HG03342 (cell line): ENCODE measurements around the gene CPEB3.

Experiments
- ATAC-seq: cut with Tn5 transposase; IDR thresholded peaks from one replicate; pipeline ENCODE4 v1.9.1; 2021; ENCODE audit warnings: mild to moderate bottlenecking, moderate library complexity; ENCODE audit not compliant: unreplicated experiment

The CPEB3 gene

DNA sequence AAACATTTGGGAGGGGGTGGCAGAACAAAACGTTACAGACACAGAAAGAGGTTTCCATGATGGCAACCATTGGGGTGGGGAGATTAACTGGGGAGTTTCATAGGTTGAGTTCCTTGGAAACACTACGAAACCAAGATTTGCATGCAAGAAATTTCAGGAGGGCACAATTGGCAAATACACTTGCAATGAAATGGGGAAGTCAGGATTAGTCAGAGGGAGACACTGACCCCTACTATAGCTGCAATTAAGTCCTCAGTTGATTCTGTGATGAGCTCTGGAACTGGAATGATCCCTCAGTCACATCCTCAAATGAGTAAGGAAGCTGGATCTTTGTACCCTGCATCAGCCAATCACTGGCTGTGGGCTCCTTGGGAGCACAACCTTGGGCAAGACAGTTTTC, 22.1 kb downstream of the CPEB3 start:
- ATAC-seq = no peak

DNA sequence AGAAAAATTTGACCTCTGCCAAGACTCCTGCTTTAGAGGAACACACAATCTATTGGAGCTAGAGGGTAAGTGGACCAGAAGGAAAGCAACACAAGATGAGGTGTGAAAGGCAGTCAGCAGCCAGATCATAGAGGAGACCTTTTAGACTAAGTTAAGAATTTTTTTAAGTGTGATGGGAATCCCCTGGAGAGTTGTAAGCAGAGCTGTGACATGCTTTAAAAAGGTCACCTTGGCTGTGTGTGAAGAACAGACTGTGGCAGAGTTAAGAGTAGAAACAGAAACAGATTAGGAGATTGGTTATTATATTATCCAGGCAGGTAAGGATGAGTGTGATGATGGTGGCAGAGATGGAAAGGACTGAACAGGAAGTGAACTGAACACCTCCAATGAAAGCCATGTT, 23.5 kb downstream of the CPEB3 start:
- peak; percentile 49 for ATAC-seq

DNA sequence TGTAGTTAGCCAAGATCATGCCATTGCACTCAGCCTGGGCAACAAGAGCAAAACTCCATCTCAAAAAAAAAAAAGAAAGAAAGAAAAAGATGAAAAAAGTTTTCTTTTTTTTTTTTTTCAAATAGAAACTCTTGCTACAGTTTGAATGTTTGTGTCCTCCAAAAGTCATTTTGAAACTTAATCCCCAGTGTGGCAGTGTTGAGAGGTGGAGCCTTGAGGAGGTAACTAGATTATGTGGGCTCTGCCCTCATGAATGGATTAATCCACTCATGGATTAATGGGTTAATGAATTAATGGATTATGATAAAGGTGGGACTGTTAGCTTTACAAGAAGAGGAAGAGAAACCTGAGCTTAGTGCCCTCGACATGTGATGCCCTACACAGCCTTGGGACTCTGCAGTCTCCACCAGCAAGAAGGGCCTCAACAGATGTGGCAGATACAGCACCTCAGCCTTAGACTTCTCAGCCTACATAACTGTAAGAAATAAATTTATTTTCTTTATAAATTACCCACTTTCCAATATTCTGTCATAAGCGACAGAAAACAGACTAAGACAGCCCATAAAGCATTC, 25.1 kb downstream of the CPEB3 start:
- peak; percentile 66 for ATAC-seq

DNA sequence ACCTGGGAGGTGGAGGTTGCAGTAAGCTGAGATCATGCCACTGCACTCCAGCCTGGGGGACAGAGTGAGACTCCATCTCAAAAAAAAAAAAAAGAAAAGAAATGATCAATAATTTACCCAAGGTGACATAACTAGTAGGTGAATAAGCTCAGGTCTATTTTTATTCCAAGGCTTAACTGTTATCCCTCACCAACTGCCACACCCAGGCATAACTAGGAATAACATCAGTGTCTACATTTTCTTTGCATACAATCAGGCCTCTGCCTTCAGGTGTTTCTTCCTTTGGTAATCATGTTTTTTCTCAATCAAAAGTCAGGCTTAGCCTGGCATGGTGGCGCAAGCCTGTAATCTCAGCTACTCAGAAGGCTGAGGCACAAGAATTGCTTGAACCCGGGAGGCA, 26.6 kb downstream of the CPEB3 start:
- ATAC-seq = no peak

DNA sequence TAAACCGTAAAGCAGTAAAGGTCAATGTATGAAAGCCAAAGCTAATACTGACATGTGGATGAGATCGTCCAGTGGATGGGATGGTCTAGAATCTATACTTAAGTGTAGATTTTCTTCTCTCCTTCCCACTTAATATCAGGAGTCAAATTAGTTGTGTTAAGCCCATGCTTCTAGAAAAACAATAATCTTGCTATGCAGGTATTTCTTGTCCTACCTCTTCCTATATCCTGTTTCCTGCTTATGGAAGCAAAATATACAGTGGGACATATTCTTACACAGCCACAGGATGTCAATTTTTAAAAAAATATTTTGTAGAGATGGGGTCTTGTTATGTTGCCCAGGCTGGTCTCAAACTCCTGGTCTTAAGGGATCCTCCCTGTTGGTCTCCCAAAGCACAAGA, 27.5 kb downstream of the CPEB3 start:
- ATAC-seq = no peak

DNA sequence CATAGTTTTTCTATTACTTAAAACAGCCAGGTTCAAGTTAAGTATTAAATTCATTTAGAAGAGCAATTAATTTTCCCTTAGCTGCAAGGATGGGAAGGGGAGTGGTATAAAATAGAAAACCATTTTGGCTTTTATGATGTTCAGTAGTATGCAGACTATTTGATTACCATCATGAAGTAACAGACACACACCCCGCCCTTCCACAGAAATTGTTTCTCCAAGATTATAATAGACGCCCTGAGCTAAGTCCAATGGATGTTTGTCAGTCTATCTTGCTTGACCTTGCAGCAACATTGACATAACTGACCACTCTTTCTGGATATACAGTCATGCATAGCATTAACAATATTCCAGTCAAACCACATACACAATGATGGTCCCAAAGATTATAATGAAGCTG, 42.3 kb downstream of the CPEB3 start:
- no peak for ATAC-seq

DNA sequence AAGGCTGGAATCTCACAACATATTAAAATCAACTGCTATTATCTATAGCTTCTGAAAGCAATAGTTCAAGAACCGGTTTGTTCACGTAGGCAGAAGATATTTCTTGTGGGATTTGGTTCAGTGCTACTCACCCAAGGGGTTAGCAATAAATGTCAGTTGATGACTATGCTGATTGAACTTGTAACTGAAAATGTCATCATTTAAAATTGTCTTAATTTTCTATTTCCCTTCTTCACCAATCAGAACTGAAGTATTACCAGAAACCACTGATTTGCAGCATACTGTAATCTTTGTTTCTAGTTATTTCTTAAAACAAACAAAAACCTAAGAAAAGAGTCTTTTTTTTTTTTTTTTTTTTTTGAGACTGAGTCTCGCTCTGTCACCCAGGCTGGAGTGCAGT, 46.1 kb downstream of the CPEB3 start:
- ATAC-seq = no peak

DNA sequence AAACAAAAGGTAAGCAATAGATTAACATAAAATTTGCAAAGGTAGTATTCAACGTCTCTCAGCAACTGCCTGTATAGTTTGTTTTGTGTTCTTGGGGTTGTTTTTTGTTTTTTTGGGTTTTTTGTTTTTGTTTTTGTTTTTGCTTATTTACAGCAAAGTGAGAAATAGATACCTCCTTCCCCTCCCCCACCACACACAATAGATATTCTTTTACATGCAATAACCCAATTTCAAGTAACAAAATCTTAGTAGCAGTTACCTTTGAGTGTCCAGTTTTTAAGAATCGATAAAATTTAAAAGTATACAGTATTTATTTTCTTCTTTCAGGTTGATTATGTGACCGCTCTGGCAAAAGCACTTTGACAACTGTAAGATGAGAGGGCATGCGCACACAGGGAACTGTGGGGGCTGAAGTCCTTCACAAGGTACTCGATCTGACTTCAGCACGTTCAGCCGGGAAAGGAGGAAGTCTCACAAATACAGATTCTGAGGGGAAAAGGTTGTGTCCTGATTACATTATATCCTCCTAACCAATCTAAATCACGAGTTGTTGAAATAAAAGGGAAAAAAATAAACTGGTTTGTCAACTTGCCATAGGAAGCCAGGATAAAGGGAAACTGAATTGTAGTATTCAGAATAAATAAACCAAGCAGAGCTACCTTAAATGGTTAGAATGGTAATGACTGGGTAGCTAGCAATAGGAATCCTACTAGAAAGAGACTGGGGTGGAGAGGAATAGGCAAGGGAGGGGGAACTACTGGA, 47.8 kb downstream of the CPEB3 start:
- peak; percentile 45 for ATAC-seq

DNA sequence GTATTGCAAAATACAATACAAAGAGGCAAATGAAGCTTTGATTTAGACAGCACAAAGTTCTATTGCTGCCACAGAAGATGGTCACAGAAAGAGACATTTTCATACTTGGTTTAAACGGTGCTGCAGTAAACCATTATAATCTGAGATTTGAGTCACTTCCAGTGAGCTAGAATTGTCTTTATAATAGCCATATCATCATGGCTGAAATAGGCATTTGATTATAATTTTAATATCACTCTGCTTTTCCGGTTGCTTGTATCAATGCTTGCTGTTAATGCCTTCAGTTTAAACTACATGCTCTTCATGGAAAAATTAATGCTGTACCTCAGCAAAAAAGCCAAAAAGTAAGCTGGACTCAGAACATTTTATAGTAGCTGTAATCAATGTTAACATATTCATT, 48.5 kb downstream of the CPEB3 start:
- ATAC-seq = no peak

DNA sequence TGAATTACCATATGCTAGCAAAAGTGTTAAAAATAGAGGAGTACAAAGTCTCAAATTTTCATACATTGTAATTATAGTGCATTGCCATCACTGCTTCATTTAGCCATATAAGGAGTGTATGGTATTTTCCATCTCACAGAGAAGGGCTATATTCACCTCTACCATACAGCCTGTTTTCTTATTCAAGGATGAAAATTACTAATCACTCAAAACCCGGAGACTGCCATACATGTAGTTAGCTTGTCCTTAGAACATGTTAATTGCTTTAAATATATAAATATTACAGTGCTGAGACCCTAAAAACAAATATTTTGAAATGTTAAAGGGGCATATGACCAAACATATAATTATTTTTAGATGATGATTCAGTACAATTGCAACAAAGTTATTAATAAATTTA, 49.4 kb downstream of the CPEB3 start:
- no peak for ATAC-seq

DNA sequence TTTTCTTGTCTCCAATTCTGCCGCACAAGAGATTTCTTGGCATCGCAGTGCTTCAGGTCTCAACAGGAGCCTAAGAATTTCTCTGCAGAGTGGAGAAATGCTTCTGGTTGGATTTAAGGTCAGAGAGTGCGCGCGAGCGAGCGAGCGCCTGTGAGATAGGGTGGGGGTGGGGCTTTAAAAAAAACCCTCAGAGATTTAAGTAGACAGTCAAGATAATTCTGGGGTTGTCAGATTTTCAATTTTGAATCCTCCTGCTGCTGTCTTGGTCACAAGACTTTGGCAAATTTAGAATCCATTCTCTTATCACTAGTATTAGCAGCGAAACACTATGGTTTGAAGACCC, 49.7 kb downstream of the CPEB3 start:
- ATAC-seq = no peak

DNA sequence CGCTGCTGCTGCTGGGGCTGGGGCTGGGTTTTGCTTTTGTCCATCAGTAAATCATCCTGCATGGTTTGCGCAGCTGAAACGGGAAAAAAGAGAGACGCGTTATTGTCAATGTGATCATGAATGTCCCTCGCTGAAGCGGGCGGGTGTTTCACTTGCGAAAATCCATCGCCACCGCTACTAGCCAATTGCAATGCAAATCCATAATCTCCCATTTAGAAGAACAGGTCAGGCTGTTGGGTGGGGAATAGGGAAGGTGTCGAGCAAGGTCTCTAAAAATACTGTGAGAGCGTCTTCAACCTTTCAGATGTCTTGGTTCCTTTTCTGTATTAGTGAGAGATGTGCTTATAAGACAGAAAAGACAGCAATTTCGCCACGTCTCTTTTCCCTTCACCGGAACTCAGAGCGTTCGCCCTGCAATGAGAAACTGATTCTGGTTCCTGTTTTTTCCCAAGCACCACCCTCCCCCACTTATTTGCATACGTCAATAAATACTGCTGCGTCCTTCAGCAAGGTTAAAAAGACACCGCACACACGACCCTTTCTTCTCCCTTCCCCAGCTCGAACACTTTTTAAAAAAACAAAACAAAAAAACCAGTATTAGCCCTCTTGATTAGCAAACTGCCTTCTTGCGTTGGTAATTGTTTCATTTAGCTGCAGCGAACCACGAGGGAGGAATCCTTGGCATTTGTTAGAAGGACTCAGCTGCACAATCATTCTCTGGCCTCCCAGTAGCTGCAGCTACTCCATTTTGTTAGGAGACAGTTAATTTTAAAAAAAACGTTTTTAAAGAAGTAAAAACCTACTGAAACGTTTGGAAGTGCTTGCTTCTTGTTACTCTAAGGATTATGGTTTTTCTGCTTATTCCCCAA, 50.4 kb downstream of the CPEB3 start:
- peak; percentile 46 for ATAC-seq

DNA sequence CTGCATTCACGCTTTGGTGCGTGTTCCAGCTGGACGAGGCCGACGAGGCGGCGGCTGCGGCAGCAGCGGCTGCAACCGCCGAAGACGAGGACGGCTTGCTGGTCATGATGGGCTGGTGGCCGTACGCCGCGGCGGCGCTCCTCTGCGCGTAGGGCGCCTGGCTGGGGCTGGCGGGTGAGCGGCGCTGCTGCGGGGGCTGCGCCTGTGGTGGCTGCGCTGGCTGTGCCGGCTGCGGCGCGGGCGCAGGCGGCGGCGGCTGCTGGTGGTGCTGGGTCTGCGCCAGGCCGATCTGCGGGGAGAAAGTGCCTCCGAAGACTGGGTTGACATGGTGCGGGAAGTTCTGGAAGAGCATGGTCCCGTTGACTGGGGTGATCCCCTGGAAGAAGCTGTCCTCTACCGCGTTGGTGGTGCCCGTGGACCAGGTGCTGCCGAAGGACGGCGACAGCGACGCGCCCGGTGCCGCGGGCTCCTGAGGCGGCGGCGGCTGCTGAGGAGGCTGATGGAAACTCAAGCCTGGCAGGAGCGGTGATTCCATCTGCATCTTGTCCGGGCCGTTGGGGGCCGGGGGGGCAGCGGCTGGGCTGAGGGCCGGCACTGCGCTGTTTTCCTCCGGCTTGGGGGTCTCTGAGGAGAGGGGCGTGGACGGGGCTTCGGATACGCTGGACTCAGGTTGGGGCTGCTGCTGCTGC, 51.1 kb downstream of the CPEB3 start:
- ATAC-seq = peak; percentile 37

DNA sequence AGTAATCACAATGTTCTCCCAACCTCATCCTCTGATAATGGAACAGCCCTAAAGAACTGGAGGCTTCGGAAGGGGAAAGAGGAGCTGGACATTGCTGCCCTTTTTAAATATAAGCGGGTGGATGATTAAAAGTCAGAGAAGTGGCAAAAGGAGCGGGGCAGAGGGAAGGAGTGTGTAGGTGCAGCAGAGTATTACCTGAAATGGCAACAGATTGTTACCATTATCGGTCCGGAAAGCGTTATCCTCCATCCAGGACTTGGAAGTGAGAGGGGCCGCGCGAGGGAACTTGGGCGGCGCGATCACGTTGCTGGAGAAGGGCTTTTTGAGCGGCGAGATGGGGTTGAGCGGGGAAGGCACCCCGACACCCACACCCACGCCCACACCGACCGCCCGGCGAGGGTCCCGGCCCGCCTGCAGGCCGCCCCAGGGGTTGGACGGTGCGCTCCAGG, 51.7 kb downstream of the CPEB3 start:
- no peak for ATAC-seq

DNA sequence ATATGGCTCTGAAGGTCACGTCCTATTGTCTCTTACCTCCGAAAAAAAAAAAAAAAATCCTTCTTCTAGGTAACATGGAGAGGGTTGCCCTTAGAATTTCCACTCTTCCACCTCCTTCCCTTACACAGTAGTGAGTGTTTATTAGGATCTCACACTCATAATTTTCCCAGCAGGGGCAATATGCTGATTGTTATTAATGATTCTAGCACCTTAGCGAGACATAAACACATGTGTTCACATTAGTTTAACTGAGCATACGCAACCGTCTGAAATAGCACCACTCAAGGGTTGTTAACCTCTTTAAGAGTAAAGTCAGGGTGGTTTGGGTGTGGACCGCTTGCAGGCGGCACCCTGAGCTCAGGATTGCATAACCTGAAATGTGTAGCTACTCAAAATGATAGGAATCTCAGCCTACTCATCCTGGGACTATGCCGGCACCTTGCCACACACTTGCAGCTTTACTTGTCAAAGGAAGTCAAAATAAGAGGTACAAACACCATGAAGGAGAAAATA, 52.2 kb downstream of the CPEB3 start:
- ATAC-seq = no peak

DNA sequence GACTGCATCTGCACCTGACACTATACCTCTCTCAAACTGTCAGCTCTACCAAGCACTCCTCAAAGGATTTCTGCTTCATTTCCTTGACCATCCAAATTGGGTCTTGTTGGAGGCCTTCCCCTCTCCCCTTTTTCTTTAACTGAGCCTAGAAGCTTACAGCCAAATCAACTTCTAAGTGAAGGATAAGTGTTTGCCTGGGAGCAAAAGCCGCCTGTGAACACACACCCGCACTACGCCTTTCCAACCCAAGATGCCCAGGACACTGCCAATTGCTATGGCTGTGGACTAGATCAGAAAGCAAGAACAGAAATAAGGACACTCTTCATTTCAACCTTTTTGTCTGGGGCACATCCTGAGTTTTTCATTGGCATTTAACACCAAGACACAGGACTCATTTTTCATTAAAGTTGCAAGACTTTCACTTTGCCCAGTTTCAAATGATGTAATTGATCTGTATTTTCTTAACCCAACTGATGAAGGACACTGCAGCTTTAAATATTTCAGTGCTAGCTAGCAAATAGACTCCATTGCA, 52.8 kb downstream of the CPEB3 start:
- ATAC-seq = no peak

DNA sequence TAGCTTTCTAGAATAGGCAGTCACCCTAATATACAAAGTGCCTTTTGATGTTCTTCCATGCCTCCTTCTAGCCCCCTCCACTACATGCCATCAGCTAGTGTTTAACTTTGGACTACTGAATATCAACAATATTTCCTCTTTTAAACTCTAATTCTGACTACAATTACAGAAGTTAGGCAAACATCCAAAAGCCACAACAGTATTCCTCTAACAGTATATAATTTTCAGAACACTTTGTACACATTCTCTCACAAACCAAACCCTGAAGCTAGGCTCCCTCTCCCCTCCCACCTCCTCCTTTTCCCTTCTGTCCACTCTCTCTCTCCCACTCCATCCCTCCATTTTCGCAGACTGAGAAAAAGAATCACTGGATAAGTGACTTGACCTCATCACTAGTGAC, 59.7 kb downstream of the CPEB3 start:
- ATAC-seq = no peak

DNA sequence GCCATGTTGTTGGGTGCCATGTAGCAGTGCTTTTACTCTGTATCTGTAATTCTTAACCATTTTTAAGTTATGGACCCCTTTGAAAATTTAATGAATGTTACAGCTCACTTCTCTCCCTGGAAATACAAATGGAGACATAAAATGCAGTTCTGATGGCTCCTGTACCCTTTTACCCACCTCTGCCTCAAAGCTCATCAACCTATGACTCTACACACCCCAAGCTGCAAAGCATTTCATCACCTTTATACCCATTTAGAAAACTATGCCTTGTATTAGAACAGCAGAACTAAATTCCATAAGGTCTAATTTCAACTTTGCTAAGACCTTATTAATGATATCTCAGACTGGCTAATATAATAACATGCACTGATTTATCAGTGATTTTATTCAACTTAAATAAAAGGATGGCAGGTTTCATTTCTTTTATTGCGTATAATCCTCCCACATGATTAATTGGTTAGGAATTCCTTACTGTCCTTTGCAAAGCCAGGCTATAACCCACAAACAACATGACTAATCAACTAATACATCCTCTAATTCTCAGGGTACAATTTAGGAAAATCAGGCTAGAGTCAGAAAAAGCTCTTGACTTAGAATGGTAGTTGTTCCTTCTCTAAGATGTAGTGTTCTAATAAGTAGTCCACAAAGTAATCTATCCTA, 68.1 kb downstream of the CPEB3 start:
- no peak for ATAC-seq

DNA sequence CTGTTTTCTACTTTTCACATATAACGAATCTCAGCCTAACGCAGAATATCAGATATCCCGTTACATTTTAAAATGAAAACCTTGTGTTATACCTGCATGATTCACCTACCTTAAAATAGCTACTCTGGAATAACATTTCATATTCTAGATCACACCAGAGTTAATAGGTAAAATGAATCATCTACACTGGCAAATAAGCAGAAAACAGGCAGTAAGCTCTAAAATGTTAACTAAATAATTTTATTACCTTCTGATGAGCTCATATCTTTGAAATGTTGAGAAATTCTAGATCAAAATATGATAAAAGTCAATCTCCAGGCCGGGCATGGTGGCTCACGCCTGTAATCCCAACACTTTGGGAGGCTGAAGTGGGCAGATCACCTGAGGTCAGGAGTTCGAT, 71.3 kb downstream of the CPEB3 start:
- no peak for ATAC-seq

DNA sequence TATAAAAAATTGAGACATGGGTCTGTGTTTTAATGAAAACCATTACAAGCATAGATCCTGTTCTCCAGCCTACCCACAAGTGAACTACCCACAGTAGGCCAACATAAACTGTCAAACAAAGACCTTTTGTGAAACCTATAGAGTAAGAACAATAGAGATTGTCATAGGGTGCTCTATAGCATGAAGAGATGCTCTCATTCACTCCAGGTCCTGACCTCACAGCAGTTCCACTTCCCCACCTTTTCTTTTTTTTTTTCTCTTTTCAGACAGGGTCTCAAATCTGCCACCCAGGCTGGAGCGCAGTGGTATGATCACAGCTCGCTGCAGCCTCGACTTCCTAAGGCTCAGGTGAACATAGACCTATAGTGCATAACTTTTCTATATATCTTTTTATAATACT, 72.3 kb downstream of the CPEB3 start:
- ATAC-seq = no peak
